ENCODE data around the gene KCNQ1.

The KCNQ1 gene

DNA sequence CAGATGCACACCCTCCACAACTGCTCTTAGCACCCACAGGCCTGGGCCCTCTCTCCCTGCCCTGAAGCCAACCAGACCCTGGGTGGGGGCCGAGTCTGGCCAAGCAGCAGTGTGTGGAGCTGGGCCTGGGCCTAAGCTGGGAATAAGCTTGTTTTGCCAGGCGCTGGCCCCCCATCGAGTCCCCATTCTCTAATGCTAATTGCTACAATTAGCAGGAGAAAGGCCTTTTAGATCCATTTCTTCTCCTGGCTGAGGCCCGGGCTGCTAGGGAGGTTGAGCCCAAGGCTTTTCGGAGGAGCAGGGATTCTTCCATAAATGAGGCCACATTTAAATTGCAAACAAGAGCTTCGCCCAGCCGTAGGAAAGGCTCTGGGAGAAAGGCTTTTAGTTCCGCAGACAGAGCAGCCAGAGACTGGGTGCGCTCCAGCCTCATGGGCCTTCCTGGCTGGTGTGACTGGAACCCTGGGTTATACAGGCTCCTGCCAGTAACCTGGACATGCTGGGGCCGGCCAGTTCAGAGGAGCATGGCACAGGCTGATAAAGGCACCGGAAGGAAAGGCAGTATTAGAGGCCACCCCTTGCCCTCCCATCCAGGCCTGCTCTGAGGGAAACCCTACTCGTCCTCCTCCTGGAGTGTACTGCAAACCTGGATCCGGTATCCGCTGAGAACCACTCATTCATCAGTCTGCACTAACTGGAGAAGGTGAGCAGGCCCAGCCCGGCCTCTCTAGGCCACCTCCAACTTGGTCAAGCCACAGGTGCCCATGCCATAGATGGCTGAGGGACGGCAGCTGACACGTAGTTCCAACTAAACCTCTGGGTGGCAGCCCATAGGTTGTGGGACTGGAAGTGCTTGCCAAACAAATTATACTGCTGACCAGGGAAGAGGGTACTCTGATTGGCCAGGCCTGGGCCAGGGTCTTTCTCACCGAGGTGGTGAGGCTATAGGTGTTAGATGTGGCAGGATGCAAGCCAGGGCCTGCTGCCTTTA is 248.8 kb downstream of the KCNQ1 start:
- no peak for DNase-seq (ENCODE audit: low read depth in 4 of 4, low spot score in 1 of 4)

DNA sequence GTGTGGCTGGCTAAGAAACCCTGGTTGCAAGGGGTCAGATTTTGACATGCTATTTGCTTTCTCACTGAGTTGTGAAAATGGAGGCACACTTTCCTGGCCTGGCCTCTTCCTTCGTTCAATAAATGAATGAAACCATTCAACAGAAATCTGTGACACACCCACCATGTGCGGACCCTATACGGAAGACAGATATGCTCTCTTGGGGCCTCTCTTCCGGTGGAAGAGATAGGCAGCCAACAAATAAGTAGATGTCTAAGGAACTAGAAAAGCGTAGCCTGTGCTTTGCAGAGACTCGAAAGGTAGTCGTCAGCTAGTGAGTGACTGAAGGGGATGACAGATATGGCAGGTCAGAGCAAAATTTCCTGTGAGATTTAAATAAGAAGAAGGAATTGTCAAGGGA is 249.7 kb downstream of the KCNQ1 start:
- no peak for DNase-seq (ENCODE audit: low read depth in 4 of 4, low spot score in 1 of 4)

DNA sequence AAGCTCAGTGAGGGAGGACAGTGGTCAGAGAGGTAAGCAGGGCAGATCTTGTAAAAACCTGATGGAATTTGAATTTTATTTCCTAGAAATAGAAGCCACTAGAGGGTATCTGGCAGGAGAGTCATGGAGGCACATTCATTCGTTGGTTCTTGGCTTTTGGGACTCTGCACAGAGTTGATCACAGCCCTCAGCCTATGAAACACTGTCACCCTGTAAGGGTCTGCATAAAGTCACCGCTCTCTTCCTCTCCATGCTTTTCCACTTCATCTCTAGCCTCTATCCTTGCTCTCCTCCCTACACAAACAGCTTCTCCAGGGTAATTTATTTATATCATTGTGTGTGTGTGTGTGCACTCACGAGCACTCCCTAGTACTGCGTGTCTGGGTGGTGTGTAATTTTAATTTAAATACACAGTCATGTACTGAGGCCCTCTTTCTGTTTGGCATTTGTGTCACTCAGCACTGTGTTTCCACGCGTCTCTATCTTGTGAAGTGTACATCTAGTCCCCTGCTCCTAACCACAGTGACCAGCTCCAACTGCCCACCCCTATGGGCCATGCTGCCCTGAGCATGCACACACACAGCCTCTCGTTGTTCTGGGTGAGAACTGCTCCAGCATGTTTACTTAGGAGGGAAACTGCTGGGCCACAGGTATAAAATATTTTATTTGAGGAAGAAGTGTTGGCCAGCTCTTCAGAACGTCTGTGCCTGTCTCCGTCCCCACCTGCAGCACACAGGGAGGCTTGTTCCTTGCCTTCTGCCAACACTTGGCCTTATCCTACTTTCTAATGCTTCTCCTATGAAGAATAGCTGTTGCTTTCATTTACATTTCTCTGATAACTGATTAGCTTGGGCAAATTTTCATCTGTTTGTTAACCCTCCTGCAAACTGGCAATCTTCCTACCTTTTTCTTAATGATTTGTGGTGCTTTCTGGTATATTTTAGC is 250.5 kb downstream of the KCNQ1 start:
- no peak for DNase-seq (ENCODE audit: low read depth in 4 of 4, low spot score in 1 of 4)

DNA sequence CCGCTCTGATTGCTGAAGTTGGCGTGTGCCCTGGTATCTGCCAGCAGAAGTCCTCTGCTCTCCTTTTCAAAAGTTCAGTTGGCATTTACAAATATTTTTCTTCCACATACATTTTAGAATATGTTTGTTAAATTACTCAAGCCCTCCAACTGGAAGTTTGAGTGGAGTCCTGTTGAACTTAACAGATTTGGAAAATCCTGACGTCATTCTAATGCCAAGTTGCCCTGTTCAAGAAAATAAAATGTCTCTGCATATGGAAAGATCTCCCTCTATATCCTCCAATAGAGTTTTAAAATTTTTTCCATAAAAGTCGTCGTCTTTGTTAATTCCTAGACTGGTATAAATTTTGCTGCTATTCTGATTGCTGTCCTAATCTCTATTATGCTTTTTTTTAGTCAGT is 251.6 kb downstream of the KCNQ1 start:
- DNase-seq (ENCODE audit: low read depth in 4 of 4, low spot score in 1 of 4): no peak

DNA sequence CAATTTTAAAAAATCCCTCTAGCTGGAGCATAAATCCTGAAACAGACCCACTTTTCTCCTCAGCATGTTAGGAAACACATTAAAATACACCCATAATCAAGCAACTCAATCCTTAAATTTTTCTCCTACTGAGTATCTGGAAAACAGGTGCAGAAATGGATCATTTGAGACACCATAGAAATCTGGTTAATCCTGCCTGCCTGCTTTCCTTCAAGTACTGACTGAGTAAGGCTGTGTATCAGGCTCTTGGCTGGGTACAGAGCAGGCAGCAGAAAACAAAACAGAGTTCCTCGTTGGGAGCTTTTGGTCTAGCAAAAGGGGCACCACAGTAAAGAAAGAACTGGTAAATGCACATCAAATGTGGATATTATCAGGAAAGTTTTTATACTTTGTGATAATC is 253.1 kb downstream of the KCNQ1 start:
- DNase-seq (ENCODE audit: low read depth in 4 of 4, low spot score in 1 of 4): no peak

DNA sequence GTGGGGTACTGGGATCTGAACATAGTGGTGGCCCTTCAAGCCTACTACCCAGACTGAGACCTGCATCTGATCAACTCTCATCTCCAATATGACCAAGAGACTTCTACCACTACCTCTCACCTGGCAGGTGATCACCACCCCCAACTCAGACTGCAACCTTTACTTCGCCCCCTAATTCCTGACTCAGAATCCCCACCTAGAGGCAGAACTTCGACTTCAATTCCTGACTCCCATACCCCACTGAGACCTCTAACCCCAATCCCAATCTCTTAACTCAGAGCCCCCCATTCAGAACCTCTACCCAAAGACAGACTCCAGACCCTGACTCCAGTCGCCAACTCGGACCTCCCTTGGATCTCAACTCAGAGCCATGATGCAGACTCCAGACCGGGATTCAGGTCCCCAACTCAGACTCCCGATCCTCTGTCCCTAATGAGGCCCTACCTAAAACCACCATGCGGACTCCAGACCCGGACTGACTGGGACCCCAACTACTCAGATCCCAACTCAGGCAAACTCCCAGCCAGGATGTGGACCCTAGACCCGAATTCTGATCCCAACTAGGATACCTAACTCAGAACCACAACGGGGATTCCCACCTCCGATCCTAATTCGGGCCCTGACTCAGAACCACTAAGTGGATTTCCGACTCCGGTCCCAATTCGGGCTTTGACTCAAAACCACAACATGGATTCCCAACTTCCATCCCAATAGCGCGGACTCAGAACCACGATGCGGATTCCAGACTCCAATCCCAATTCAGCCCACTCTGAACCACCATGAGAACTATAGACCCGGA is 253.8 kb downstream of the KCNQ1 start:
- no peak for DNase-seq (ENCODE audit: low read depth in 4 of 4, low spot score in 1 of 4)

DNA sequence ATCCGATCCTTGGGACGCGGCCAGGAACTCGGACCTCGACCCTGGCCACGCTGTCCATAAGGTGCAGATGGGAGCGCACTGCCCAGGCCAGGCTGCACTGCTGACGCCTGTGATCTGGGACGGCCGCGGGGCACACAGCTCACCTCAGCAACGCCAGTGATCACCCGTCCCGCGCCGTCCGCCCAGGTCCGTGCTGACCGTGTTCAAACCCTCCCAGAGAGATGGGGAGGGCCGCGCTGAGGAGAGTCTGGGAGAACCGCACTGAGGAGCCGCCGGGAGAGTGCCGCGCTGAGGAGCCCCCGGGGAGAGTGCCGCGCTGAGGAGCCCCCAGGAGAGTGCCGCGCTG is 254.3 kb downstream of the KCNQ1 start:
- DNase-seq (ENCODE audit: low read depth in 4 of 4, low spot score in 1 of 4): no peak

DNA sequence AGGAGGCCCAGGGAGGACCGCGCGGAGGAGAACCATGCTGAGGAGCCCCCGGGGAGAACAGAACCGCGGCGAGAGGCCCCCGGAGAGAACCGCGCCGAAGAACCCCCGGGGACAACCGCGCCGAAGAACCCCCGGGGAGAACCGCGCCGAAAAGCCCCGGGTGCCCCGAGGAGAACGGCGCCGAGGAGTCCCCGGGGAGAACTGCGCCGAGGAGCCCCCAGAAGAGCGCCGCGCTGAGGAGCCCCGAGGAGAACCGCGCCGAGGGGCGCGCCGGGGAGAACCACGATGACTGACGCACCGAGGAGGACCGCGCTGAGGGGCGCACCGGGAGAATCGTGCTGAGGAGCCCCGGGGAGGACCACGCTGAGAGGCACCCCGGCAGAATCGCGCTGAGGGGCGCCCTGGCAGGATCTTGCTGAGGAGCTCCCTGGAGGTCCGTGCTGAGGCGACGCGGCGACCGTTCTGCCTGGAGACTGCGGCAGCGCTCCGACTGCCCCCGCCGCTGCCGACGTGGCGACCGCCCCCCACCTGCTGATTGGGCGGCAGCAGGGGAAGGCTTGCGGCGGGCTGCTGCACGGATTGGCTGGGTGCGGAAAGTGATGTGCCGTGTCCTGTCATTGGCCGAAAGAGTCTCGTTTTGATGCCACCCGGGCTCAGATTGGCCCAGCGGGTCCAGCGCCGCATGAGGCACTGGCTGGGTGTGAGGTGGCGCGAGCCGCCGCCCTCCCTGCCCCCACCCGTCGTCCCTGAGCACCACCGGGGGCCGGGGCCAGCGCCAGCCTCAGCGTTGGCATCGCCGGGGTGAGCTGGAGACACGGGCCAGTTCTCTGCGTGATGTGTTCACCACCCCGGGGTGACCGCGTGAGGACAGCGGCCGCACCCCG is 255.0 kb downstream of the KCNQ1 start, which contains the start of gene KCNQ1OT1:
KCNQ1OT1 (minus strand) TSS at position 464 of the 884 bp plus-strand sequence.
- peak; percentile 45 to 75 (median 62) for DNase-seq (ENCODE audit: low read depth in 4 of 4, low spot score in 1 of 4)

DNA sequence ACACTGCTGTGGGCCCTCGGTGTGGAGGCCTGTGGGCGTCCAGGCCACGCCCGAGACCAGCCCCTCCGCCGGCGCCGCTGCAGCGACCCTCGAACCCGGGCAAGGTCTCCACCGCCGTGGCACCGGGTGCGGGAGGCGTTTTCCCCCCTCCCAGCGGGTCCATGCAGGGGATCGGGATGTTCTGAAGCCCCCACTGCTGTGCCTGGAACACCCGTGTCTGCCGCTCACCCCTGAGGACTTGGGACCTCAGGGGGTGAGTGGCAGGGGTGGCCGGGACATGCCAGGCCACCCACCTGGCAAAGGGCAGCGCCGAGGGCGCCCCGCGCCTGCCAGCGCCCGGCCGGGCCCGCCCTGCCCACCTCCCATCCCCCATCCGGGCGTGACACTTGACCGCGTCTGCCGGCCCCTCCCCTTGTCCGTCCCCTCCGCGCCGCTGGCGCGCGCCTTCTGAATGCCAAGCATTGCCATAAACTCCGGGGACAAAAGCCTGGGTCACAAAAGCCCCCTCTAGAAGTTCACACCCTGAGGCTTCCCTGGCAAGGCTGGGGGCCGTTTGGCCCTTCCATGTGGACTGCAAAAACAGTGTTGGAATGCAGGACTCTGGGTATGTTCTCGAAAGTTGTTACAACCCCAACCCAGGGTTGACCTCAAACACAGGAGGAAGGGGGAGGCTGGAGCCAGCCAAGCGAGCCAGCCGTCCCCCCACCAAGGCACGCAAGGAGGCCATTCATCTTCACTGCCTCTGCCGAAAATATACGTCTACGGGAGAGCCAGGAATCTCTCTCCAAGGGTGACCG is 255.8 kb downstream of the KCNQ1 start:
- DNase-seq (ENCODE audit: low read depth in 4 of 4, low spot score in 1 of 4): peak in 2 of 4 experiments; percentile 9 to 43

DNA sequence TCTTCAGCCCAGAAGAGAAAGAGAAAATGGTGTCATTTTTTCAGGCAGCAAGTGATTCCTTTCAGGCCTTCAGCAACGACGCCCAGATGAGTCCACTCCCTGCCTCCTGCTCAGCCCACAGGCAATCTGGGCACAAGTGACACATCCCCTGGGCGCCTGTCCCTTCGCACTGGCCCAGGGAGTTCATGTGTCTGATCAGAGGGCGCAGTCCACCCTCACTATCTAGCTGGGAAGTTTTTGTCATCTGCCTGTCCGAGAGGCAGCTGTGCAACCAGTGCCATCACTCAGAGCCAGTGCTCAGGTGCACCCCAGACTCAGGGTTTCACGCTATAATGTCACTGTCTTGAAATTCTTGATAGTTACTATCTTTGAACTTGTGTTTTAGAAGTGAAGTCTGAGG is 256.4 kb downstream of the KCNQ1 start:
- DNase-seq (ENCODE audit: low read depth in 4 of 4, low spot score in 1 of 4): no peak

DNA sequence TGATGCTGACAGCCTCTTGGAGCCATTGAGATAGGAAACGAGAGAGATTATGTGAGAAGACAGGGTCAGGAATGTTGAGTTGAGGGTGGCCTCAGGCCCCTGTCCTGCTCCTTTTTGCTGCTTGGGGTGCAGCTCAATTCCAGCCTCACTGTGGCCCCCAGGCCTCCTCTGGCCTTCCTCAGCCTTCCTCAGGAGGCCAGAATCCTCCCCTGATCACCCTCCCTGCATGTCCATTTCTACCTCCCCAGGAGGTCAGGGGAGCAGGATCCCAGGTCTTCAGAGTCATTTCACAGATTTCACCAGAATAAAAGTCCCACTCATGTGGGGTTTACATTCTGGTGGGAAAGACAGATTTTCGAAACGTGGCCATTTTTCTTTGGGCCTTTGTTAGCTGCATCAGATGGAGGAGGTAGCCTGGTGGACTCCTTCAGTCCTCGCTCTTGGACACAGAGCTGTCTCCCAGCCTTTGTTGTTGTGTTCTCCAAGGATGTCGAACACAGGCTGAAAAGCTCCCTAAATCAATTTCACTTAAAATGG is 257.2 kb downstream of the KCNQ1 start:
- DNase-seq (ENCODE audit: low read depth in 4 of 4, low spot score in 1 of 4): no peak

DNA sequence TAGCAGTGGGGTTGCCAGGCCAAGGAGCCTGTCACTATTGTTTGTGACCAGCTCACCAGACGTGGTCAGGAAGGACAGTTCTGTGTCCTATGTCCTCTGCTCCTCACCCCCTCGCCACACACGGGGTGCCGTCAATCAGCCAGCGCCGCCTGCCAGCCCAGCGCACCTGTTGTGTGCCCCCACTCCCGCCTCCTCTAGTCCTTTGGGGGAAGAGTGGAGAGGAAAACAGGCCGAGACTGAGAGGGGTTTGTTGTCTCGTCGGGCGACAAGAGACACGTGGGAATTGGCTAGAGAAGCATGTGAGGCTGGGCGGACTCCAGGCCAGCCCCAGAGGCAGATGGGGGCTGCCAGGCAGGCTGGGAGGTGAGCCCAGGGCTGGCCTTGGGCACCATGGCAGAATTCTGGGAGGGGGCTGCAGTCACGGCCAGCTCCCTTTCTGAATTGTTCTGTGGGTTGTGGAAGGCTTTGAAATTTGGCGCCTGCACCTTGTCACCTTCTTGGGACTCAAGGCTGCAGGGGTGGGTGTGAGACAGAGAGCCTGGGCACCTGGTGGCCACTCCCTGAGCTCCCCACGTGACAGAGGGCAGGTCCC is 258.1 kb downstream of the KCNQ1 start:
- DNase-seq (ENCODE audit: low read depth in 4 of 4, low spot score in 1 of 4): no peak

DNA sequence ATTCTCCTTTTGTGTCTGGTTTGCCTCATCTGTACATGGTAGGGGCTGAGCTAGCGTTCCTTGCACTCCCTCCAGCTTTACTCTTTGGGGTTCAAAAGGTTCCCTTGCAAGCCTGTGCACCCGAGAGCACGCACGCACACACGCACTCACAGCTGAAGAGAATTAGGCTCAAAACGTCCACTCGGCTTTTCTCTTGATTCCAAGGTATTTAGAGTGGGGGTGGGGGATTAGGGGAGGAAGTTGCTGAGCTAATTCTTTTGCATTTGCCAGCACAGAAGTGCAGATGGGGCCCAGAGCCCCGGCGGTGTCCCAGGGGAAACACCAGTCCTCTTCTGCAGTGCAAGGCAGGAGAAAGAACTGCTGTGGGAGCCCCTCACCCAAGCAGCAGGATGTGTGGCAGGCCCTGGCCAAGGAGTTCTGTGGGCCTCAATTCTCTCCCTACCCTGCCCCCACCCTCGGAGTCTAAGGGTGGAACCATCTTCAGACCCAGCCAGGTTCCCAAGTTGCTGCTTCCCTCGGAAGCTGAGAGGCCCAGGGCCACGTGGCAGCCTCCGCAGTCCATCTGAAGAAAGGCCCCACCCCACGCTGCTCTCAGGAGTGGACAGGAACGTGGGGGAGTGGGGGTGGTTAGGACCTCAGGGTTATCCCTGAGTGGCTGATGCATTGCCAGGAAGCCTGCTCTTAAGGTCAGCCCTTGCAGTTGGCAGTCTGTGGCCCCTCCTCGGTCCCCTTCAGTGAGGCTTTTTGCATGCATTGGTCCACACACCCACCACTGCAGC is 258.7 kb downstream of the KCNQ1 start:
- DNase-seq (ENCODE audit: low read depth in 4 of 4, low spot score in 1 of 4): no peak

DNA sequence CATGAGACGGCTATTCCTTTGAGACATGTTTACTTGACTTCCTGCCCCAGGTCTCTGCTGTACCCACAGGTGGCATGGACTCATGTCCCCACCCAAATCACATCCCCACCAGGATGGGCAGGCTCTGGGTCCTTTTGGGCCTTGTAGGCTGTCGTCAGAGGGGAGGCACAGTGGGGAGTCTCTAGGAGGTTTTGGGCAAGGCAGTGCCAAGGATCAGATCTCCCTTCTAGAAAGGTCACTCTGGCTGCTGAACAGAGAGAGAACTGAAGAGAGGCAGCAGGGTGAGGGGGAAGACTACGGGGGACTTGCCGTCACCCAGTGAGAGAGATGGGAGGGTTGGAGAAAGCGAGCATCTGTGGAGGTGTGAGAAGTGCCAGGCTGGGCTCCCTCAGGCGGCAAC is 259.5 kb downstream of the KCNQ1 start:
- no peak for DNase-seq (ENCODE audit: low read depth in 4 of 4, low spot score in 1 of 4)

DNA sequence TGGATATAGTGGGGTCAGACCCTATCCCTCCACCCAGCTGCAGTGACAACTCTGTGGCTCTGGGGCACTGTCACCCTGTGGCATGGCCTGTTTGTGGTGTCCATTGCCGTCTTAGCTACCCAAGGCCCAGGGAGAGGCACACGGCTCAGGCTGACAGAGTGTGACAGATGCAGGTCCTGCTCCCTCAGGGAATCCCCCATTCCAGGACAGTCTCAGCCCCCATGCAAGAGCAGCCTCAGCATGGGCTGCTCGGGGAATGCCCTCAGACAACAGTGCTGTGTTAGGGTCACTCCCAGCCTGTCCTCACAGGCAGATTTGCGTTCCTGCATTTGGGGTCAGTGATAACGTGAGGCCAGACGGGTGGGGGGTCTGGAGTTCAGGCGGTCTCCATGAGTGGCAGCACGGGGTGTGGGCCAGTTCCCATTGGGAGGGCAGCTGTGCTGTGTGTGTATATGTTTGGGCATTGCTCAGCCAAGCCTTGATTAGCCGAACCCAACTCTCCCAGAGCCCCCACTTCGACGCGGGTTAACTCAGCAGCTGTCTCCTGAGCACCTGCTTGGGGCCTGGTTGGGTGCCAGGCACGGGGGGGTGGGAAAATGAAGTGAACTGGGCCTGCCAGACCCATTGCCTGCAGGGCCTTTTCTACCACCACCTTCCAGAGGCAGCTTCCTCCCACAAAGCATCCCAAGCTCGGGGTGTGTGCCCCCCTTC is 260.2 kb downstream of the KCNQ1 start:
- DNase-seq (ENCODE audit: low read depth in 4 of 4, low spot score in 1 of 4): no peak

DNA sequence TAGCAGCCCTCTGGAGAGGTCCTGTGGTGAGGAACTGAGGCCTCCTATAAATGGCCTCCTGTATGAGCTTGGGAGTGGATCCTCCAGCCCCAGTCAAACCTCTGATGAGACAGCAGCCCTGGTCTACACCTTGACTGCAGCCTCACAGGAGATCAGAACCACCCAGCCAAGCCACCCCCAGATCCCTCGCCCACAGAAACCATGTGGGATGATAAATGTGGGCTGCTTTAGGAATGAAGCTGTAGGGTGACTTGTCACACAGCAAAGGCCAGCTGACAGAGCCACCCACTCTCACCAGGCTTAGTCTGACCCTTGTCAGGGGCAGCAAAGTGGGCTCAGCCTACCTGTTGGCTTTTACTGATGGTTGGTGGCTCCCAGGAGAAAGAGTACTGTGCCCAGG is 261.5 kb downstream of the KCNQ1 start:
- DNase-seq (ENCODE audit: low read depth in 4 of 4, low spot score in 1 of 4): no peak

DNA sequence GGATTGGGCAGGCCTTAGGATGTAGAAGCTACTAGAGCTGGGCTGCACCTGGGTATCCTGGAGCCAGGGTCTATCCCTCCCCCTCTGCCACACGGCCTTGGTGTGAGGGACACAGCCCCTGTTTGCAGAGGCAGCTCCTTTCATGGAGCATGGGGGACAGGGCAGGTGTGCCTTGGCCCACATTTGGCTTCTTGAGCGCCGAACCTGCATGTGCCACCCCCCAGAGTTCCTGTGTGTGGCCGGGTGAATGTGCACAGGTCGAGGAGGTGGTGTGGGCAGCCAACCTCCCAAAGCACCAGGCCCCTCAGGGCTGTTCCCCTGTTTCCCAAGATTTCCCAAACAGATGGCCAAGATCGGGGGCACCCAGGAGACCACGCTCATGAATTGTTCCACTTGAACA is 262.9 kb downstream of the KCNQ1 start:
- DNase-seq (ENCODE audit: low read depth in 4 of 4, low spot score in 1 of 4): no peak
